HCT116 (cell line): Measurements from ENCODE around the gene PTPRJ. TPM values are rescaled to one million over a fixed set of nuclear protein-coding genes. Genes with fewer than 3 reads are reported as not detected.
A peak's percentile ranks its signal among the peaks of the same experiment; 100 is the strongest.

Source experiments
- ATAC-seq: fragments of 200-7000 bp; cut with Tn5 transposase; 2 replicates; pipeline ENCODE4 v1.9.1; 2020; ENCODE audit warnings: mild to moderate bottlenecking, moderate library complexity
- BruUV-seq: library from RNA; stranded (reverse); fragments of 400-500 nt; replicated peaks from 2 replicates; lab custom pipeline; 2021; lab: Mats Ljungman, UMichigan
- CTCF ChIA-PET: fragments of 300-600 bp; sonication (Branson Sonifier 250); formaldehyde crosslinking; loops from one replicate; lab custom pipeline; 2021; ENCODE audit warnings: antibody characterized with exemption; lab: Charles Lee
- POLR2A ChIA-PET: fragments of 300-600, 350-600 bp; sonication (Branson Sonifier 250); formaldehyde crosslinking; loops from one replicate; lab custom pipeline; 2021; ENCODE audit warnings: antibody characterized with exemption; lab: Charles Lee
- RAD21 ChIA-PET, 2 experiments: fragments of 300-600 bp; sonication (Branson Sonifier 250); formaldehyde crosslinking; loops; one replicate each; lab custom pipeline; 2023; ENCODE audit warnings: low total read pairs in 2 of 2; ENCODE audit not compliant: uncharacterized antibody in 2 of 2, unreplicated experiment in 2 of 2, low non-redundant PET in 1 of 2; lab: Charles Lee
- DNase-seq: peaks from one replicate; pipeline ENCODE4 v3.0.0-alpha.2; 2010; ENCODE audit warnings: low read depth, low spot score
- H2AFZ ChIP-seq: fragments of 200-600 bp; shearing (Covaris generic), sonication (generic); 2 replicates; pipeline ENCODE4 v1.6.1; 2017; ENCODE audit warnings: low read depth, mixed run types, mixed read lengths, antibody characterized with exemption, low read length; ENCODE audit not compliant: poor library complexity, severe bottlenecking
- H3K27ac ChIP-seq: 2 replicates; pipeline ENCODE4 v1.5.1; 2012; ENCODE audit warnings: low read depth, low read length
- H3K27me3 ChIP-seq: fragments of 200-600 bp; sonication (generic); 2 replicates; pipeline ENCODE4 v1.6.1; 2016; ENCODE audit warnings: mixed run types, low read length, mixed read lengths; ENCODE audit not compliant: insufficient read depth
- H3K36me3 ChIP-seq, 2 experiments: fragments of 200-500 bp in 1 of 2; fragments of 200-600 bp in 1 of 2; sonication (Bioruptor generic) in 1 of 2; sonication (generic) in 1 of 2; 2 replicates each; pipeline versions ENCODE4 v1.5.1 to v1.6.1; 2014 to 2016; ENCODE audit warnings: low read length in 2 of 2, inconsistent platforms in 1 of 2, mixed read lengths in 1 of 2, mixed run types in 1 of 2; ENCODE audit not compliant: insufficient read depth in 2 of 2, control insufficient read depth in 1 of 2
- H3K4me1 ChIP-seq, 2 experiments: fragments of 200-600 bp in 1 of 2; sonication (generic) in 1 of 2; 2 replicates each; pipeline versions ENCODE4 v1.5.1 to v1.6.1; 2012 to 2017; ENCODE audit warnings: low read length in 2 of 2, inconsistent platforms in 1 of 2, mild to moderate bottlenecking in 1 of 2, mixed read lengths in 1 of 2, mixed run types in 1 of 2, moderate library complexity in 1 of 2; ENCODE audit not compliant: insufficient read depth in 2 of 2, control insufficient read depth in 1 of 2
- H3K4me2 ChIP-seq: fragments of 200-600 bp; sonication (generic); 2 replicates; pipeline ENCODE4 v1.6.1; 2017; ENCODE audit warnings: mixed run types, low read length, mixed read lengths
- H3K4me3 ChIP-seq, 2 experiments: fragments of 200-600 bp in 1 of 2; sonication (generic) in 1 of 2; replicated peaks in 1 of 2; 2 replicates each; pipeline ENCODE4 v1.5.1; 2011 to 2016; ENCODE audit warnings: low read length in 2 of 2, control low read depth in 1 of 2, low read depth in 1 of 2, mild to moderate bottlenecking in 1 of 2, mixed read lengths in 1 of 2, mixed run types in 1 of 2
- H3K79me2 ChIP-seq: fragments of 200-600 bp; sonication (generic); 2 replicates; pipeline ENCODE4 v1.6.1; 2017; ENCODE audit warnings: mild to moderate bottlenecking, mixed run types, low read length, moderate library complexity, mixed read lengths; ENCODE audit not compliant: insufficient read depth
- H3K9ac ChIP-seq: fragments of 200-600 bp; sonication (generic); 2 replicates; pipeline ENCODE4 v1.6.1; 2016; ENCODE audit warnings: low read length, mixed read lengths
- H3K9me2 ChIP-seq: fragments of 200-600 bp; sonication (generic), shearing (Covaris generic); 2 replicates; pipeline ENCODE4 v1.6.1; 2017; ENCODE audit warnings: mixed run types, mild to moderate bottlenecking, moderate library complexity; ENCODE audit not compliant: insufficient read depth
- H3K9me3 ChIP-seq, 2 experiments: fragments of 200-500 bp in 1 of 2; fragments of 200-600 bp in 1 of 2; sonication (Bioruptor generic) in 1 of 2; sonication (generic) in 1 of 2; 2 replicates each; pipeline ENCODE4 v1.6.1; 2014 to 2017; ENCODE audit warnings: low read length in 2 of 2, mixed read lengths in 2 of 2, inconsistent platforms in 1 of 2, low read depth in 1 of 2, mild to moderate bottlenecking in 1 of 2, mixed run types in 1 of 2, moderate library complexity in 1 of 2; ENCODE audit not compliant: control insufficient read depth in 1 of 2, insufficient read depth in 1 of 2
- H4K20me1 ChIP-seq: fragments of 200-600 bp; sonication (generic), shearing (Covaris generic); 2 replicates; pipeline ENCODE4 v1.6.1; 2017; ENCODE audit warnings: mixed run types, mild to moderate bottlenecking, moderate library complexity; ENCODE audit not compliant: insufficient read depth
- CTCF ChIP-seq, 3 experiments: fragments of 200-600 bp in 1 of 3; sonication (generic) in 1 of 3; IDR thresholded peaks in 2 of 3; conservative IDR thresholded peaks in 1 of 3; 2 replicates each; pipeline ENCODE4 v1.5.1; 2012 to 2017; ENCODE audit warnings: low read depth in 2 of 3, low read length in 2 of 3, antibody characterized with exemption in 1 of 3, borderline replicate concordance in 1 of 3, control low read depth in 1 of 3, mild to moderate bottlenecking in 1 of 3, mixed read lengths in 1 of 3, mixed run types in 1 of 3, moderate library complexity in 1 of 3; ENCODE audit not compliant: insufficient read depth in 1 of 3
- EGR1 ChIP-seq: IDR thresholded peaks from 2 replicates; pipeline ENCODE4 v1.6.1; 2012; ENCODE audit warnings: low read depth
- EZH2 ChIP-seq: fragments of 200-600 bp; sonication (generic); IDR thresholded peaks from 2 replicates; pipeline ENCODE4 v1.6.1; 2017; ENCODE audit warnings: antibody characterized with exemption, mixed run types
- EZH2phosphoT487 ChIP-seq: fragments of 200-600 bp; IDR thresholded peaks from 2 replicates; pipeline ENCODE4 v1.6.1; 2018; ENCODE audit warnings: antibody characterized with exemption, borderline replicate concordance
- MAX ChIP-seq: IDR thresholded peaks from 2 replicates; pipeline ENCODE4 v1.6.1; 2012
- POLR2A ChIP-seq: IDR thresholded peaks from 2 replicates; pipeline ENCODE4 v1.7.0; 2011; ENCODE audit warnings: borderline replicate concordance; ENCODE audit not compliant: insufficient read depth, insufficient read length; ENCODE audit errors: extremely low read depth
- RAD21 ChIP-seq: IDR thresholded peaks from 2 replicates; pipeline ENCODE4 v1.6.1; 2012; ENCODE audit warnings: low read depth, mild to moderate bottlenecking
- SIN3A ChIP-seq: IDR thresholded peaks from 2 replicates; pipeline ENCODE4 v1.6.1; 2012; ENCODE audit warnings: low read depth
- SP1 ChIP-seq: IDR thresholded peaks from 2 replicates; pipeline ENCODE4 v1.6.1; 2012; ENCODE audit warnings: low read depth
- SRF ChIP-seq: IDR thresholded peaks from 2 replicates; pipeline ENCODE4 v1.6.1; 2012; ENCODE audit warnings: low read depth
- TCF7L2 ChIP-seq: IDR thresholded peaks from 2 replicates; pipeline ENCODE4 v1.7.0; 2011; ENCODE audit warnings: borderline replicate concordance, inconsistent platforms; ENCODE audit not compliant: insufficient read depth, insufficient read length; ENCODE audit errors: extremely low read depth
- YY1 ChIP-seq: IDR thresholded peaks from 2 replicates; pipeline ENCODE4 v1.6.1; 2011; ENCODE audit warnings: low read length, low read depth, moderate library complexity, mild to moderate bottlenecking; ENCODE audit not compliant: insufficient replicate concordance; ENCODE audit errors: extremely low read depth
- ZFX ChIP-seq: fragments of 450-650 bp; IDR thresholded peaks from 2 replicates; pipeline ENCODE4 v1.6.1; 2017
- intact Hi-C: fragments of 100-400 bp; cut with micrococcal nuclease; formaldehyde crosslinking; loops from 2 replicates; pipeline ENCODE4 v1.10.0; 2022
- total RNA-seq: library from RNA; stranded (reverse); gene quantifications from one replicate; pipeline ENCODE4 v1.2.1, GENCODE V29; 2021; ENCODE audit not compliant: unreplicated experiment

PTPRJ gene
- total RNA-seq, 1 experiment from 2014 or later = 19.1 TPM

- DNase-seq (no peak), ATAC-seq (no peak)
- no peaks in the 10 kb centered on the region for H3K27me3 ChIP-seq
- H3K9me2 ChIP-seq = no peaks in the 10 kb centered on the region
- H4K20me1 ChIP-seq = no peaks in the 10 kb centered on the region
- no TSS peak for BruUV-seq
- H3K36me3 ChIP-seq = no peaks in the 10 kb centered on the region
- CTCF ChIA-PET = interaction anchor here (1.0 kb wide), 1 partner anchor 125 kb away, joined by 3 read pairs; no protein-coding TSS in a partner anchor
- intact Hi-C loops = loop anchor here (5.0 kb wide), 1 partner anchor 36 kb away; no protein-coding TSS in a partner anchor
- TF ChIP-seq TCF7L2 = no peak
- no peak for TF ChIP-seq EGR1
- TF ChIP-seq EZH2phosphoT487 = no peak
- TF ChIP-seq CTCF (IDR thresholded peaks at IDR 0.05 in 2 of 3, conservative IDR thresholded peaks at IDR 0.05 in 1 of 3; ENCODE audit: borderline replicate concordance in 1 of 3, insufficient read depth in 1 of 3, low read depth in 2 of 3, low read length in 2 of 3) = no peak
- no peak for TF ChIP-seq ZFX
- no peak for TF ChIP-seq YY1
- no peak for TF ChIP-seq SRF
- no peak for TF ChIP-seq MAX
- TF ChIP-seq SIN3A = no peak
- TF ChIP-seq RAD21 = no peak
- no peak for TF ChIP-seq POLR2A
- no peak for TF ChIP-seq EZH2
- TF ChIP-seq SP1 = no peak
- TF ChIP-seq, all 23 proteins: peak for 0
- RAD21 ChIA-PET = no interaction called here
- Histone ChIP-seq H3K4me1 (peaks cover 69 to 79% of the 10 kb centered on the region in 2 experiments), H3K9ac (peak overlapping the region; percentile 18; the same call in 1 of the 2 replicates), H3K79me2 (peaks cover 59% of the 10 kb centered on the region), H3K4me2 (peak overlapping the region; percentile 21; the same call in 1 of the 2 replicates), H3K9me3 (no peaks in the 10 kb centered on the region), H2AFZ (no peak overlapping the region), H3K4me3 (no peak overlapping the region), H3K27ac (no peak overlapping the region)
- POLR2A ChIA-PET = no interaction called here
Observed at GRCh38 chr11:47983464-47984397, 3.4 kb downstream of the PTPRJ start.
